Peyer's patch (tissue), 4 donors: ENCODE measurements around the gene HPCAL1.

Experiments
- CTCF ChIP-seq, 6 experiments: fragments of 450-650 bp in 4 of 6; fragments of 200-600 bp in 2 of 6; sonication (generic) in 1 of 6; IDR thresholded peaks; one replicate each; pipeline ENCODE4 v1.5.1; 2017 to 2019; ENCODE audit warnings: antibody characterized with exemption in 6 of 6, mild to moderate bottlenecking in 3 of 6, moderate library complexity in 1 of 6
- POLR2A ChIP-seq, 2 donors: fragments of 450-650 bp; IDR thresholded peaks; one replicate each; pipeline ENCODE4 v1.5.1; 2017; ENCODE audit warnings: antibody characterized with exemption in 2 of 2, mild to moderate bottlenecking in 2 of 2, moderate library complexity in 2 of 2

GRCh38 chr2:10396464-10396863 is 93.8 kb downstream of the HPCAL1 start:
- TF ChIP-seq CTCF (IDR thresholded peaks at IDR 0.05), result no peak
- TF ChIP-seq POLR2A (IDR thresholded peaks at IDR 0.05), result no peak
